CD4-positive, alpha-beta memory T cell (primary cell): ENCODE measurements around the gene KPTN. TPM values are rescaled to one million over a fixed set of nuclear protein-coding genes. Genes with fewer than 3 reads are reported as not detected.

Experiments
- CTCF ChIA-PET: fragments of 350-600 bp; sonication (Branson Sonifier 250); formaldehyde crosslinking; loops from one replicate; lab custom pipeline; 2021; ENCODE audit warnings: inconsistent platforms; ENCODE audit not compliant: partially characterized antibody; lab: Charles Lee
- POLR2A ChIA-PET: fragments of 350-600 bp; sonication (Branson Sonifier 250); formaldehyde crosslinking; loops from one replicate; lab custom pipeline; 2021; ENCODE audit not compliant: partially characterized antibody; lab: Charles Lee
- DNase-seq, 5 donors: peaks; one replicate each; pipeline versions ENCODE4 v3.0.0 to v3.0.0-alpha.2; 2020 to 2022; ENCODE audit warnings: mixed read lengths in 1 of 5
- H3K27ac ChIP-seq: one replicate; pipeline ENCODE4 v1.7.0; 2013; ENCODE audit warnings: low read depth, low read length
- H3K27me3 ChIP-seq: 2 replicates; pipeline ENCODE4 v1.7.0; 2013; ENCODE audit warnings: mild to moderate bottlenecking, low read length, moderate library complexity; ENCODE audit not compliant: insufficient read depth
- H3K36me3 ChIP-seq: 2 replicates; pipeline ENCODE4 v1.7.0; 2013; ENCODE audit warnings: mild to moderate bottlenecking, low read length, moderate library complexity; ENCODE audit not compliant: insufficient read depth
- H3K4me1 ChIP-seq: 2 replicates; pipeline ENCODE4 v1.7.0; 2013; ENCODE audit warnings: mild to moderate bottlenecking, low read length, moderate library complexity; ENCODE audit not compliant: insufficient read depth
- H3K4me3 ChIP-seq, 2 donors: one replicate each; pipeline ENCODE4 v1.7.0; 2013; ENCODE audit warnings: low read length in 2 of 2, mild to moderate bottlenecking in 1 of 2
- H3K9me3 ChIP-seq, 2 donors: one replicate each; pipeline ENCODE4 v1.7.0; 2013; ENCODE audit warnings: low read length in 2 of 2, control low read depth in 1 of 2; ENCODE audit not compliant: control insufficient read depth in 1 of 2
- H3K27ac Mint-ChIP-seq, 7 donors: one replicate each; pipeline ENCODE4 v1.8.0; 2020 to 2021; ENCODE audit warnings: mixed read lengths in 7 of 7, mild to moderate bottlenecking in 6 of 7, inconsistent platforms in 3 of 7, moderate library complexity in 3 of 7
- H3K27me3 Mint-ChIP-seq, 2 donors: one replicate each; pipeline ENCODE4 v1.8.0; 2020 to 2021; ENCODE audit warnings: mixed read lengths in 2 of 2
- H3K36me3 Mint-ChIP-seq, 2 donors: one replicate each; pipeline ENCODE4 v1.8.0; 2020 to 2021; ENCODE audit warnings: mixed read lengths in 2 of 2, inconsistent platforms in 1 of 2, mild to moderate bottlenecking in 1 of 2
- H3K4me1 Mint-ChIP-seq, 4 donors: one replicate each; pipeline ENCODE4 v1.8.0; 2020 to 2021; ENCODE audit warnings: mixed read lengths in 4 of 4, mild to moderate bottlenecking in 1 of 4
- H3K4me3 Mint-ChIP-seq, 8 donors: one replicate each; pipeline ENCODE4 v1.8.0; 2020 to 2021; ENCODE audit warnings: mixed read lengths in 8 of 8, mild to moderate bottlenecking in 7 of 8, moderate library complexity in 6 of 8, inconsistent platforms in 3 of 8
- H3K9me3 Mint-ChIP-seq, 8 donors: one replicate each; pipeline ENCODE4 v1.8.0; 2020 to 2021; ENCODE audit warnings: mixed read lengths in 8 of 8, mild to moderate bottlenecking in 5 of 8, inconsistent platforms in 3 of 8, moderate library complexity in 1 of 8
- intact Hi-C: fragments of 100-400 bp; cut with micrococcal nuclease; formaldehyde crosslinking; loops from one replicate; pipeline ENCODE4 v1.15.1; 2023
- polyA plus RNA-seq, 2 donors: library from polyadenylated mRNA; unstranded; fragments of 300-500 nt; fragmentation: Illumina TruSeq; gene quantifications; one replicate each; pipeline ENCODE4 v1.2.3, GENCODE V29; 2021
- total RNA-seq, 2 experiments: library from RNA; stranded (reverse); gene quantifications; one replicate each; pipeline ENCODE4 v1.2.3, GENCODE V29; 2021

KPTN gene
- total RNA-seq (1 to 10 TPM; 4.0 to 4.3 TPM), polyA plus RNA-seq (10 to 100 TPM in 1 of 2 donors, 1 to 10 TPM in 1; 4.8 to 10.6 TPM)

DNA sequence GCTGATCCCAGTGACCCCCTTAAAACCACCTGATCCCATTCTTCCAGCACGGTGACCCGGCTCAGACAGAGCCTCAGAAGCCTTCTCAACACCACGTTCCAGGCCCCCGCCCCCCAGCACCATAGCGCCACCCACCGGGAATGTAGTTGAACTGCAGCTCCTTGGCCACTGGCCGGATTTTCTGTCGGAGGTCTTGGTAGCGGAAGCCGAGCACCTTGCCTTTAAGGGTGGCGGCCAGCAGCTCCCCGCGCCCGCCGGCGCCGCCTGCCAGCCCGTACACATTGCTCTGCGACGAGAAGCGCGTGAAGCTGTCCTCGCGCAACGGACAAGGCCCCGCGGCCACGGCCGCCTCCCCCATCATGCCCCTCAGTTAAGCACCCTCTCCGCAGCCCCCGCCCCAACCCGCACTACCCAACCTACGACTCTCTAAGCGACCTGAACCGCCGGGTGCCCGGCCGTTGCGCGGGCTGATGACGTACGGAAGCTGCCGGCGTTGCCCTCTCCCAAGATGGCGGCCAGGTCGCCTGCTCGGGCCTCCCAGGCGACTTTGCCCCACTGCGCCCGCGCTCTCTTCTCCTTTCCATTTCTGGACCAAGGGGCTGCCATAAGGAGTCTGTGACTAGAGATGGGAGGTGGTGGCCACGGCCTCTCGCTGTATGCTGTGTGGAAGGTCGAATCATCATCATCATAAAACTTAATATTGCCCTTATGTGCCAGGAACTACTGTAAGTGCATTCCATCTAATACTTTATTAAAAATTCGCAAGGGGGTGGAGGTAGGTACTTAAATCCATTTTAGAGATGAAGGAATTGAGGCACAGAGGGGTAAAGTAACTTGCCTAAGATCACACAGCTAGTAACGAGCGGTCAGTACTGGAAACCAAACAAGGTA is at the start of gene KPTN:
TSS of gene KPTN (minus strand) at position 420 of the 891 bp plus-strand sequence. CDS start at position 361, 59 bp downstream.
- Histone ChIP-seq H3K9me3 (no peaks in the 10 kb centered on the region), H3K36me3 (peaks cover 2% of the 10 kb centered on the region), H3K4me1 (peaks cover 21% of the 10 kb centered on the region), H3K4me3 (peak within 1 kb of the TSS; percentile 44 to 72), H3K27ac (peak within 1 kb of the TSS; percentile 86), H3K27me3 (no peaks in the 10 kb centered on the region)
- peak within 1 kb of the TSS; percentile 91 to 100 (median 98) for H3K4me3 Mint-ChIP-seq
- no peaks in the 10 kb centered on the region for H3K27me3 Mint-ChIP-seq
- intact Hi-C loops, result loop anchor here (1.0 to 5.0 kb wide), 6 partner anchors 31 to 1597 kb away; partner anchors contain the start of genes DHX34, IRF2BP1, NAPA and NOP53
- H3K9me3 Mint-ChIP-seq, result peaks cover 0 to 3% (median 0%) of the 10 kb centered on the region in 8 donors
- peak within 1 kb of the TSS; percentile 96 to 100 (median 99) for H3K27ac Mint-ChIP-seq
- H3K36me3 Mint-ChIP-seq, result peaks cover 0 to 9% of the 10 kb centered on the region in 2 donors
- ChIA-PET CTCF (interaction anchor here (0.6 to 3.0 kb wide), 15 partner anchors 9 to 872 kb away, joined by 3 to 16 read pairs (median 4); partner anchors contain the start of gene NAPA), POLR2A (interaction anchor here (0.5 to 3.0 kb wide), 22 partner anchors 9 to 1598 kb away, joined by 3 to 15 read pairs (median 4); partner anchors contain the start of genes BICRA, CCDC9, INAFM1 and IRF2BP1)
- DNase-seq, result peak; percentile 87 to 92 (median 90)
- peaks cover 16 to 42% (median 22%) of the 10 kb centered on the region in 4 donors for H3K4me1 Mint-ChIP-seq

DNA sequence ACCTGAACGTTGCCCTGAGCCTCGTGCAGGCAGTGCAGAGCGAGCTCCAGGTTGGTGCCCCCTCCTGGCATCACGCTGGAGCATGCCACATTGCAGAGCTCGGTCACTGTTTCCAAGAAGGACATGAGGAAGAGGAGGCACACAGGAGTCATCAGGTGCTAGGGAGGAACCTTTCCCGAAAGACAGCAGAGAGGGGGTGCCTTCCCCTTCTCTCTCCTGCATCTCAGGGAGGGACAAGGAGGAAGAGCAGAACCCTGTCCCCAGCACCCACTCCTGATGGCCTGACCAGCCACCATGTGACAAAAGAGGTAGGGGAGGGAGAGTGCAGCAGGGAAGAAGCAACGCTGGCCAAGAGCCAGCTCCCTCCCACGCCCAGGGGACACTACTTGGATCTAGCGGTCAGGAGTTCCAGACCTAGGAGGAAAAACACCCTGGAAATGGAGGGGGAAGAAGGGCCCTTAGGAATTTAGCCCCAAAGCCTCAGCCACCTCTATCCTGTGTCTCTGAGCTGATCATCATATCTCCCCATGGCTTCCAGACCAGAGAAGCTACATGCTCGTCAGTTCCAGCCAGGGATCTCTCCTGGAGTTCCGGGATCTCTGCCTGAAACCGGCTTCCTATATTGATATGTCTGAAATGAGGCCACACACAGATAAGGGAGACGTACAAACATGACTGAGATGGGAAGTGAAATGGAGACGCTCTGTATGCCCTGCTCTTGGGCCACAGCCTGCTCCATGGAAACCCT is 47.8 kb upstream of the KPTN start:
- Mint-ChIP-seq H3K4me1 (peaks cover 0 to 4% (median 0%) of the 10 kb centered on the region in 4 donors), H3K27me3 (no peaks in the 10 kb centered on the region), H3K27ac (no peak overlapping the region), H3K4me3 (no peak overlapping the region), H3K9me3 (no peaks in the 10 kb centered on the region), H3K36me3 (no peaks in the 10 kb centered on the region)
- no peaks in the 10 kb centered on the region for H3K9me3 ChIP-seq
- ChIA-PET CTCF (interaction anchor here (0.7 to 1.3 kb wide), 5 partner anchors 13 to 175 kb away, joined by 3 to 4 read pairs (median 3); partner anchors contain the start of gene NAPA), POLR2A (interaction anchor here (0.8 kb wide), 1 partner anchor 78 kb away, joined by 3 read pairs; no protein-coding TSS in a partner anchor)
- H3K4me1 ChIP-seq, result no peaks in the 10 kb centered on the region
- no peaks in the 10 kb centered on the region for H3K36me3 ChIP-seq
- intact Hi-C loops, result no loop called here
- H3K4me3 ChIP-seq, result no peak overlapping the region
- H3K27me3 ChIP-seq, result no peaks in the 10 kb centered on the region
- DNase-seq, result no peak
- H3K27ac ChIP-seq, result no peak overlapping the region

GRCh38 chr19:47529018-47529742 is 45.2 kb upstream of the KPTN start:
- CTCF ChIA-PET, result interaction anchor here (0.9 to 1.3 kb wide), 3 partner anchors 11 to 92 kb away, joined by 3 to 7 read pairs (median 3); partner anchors contain the start of gene NAPA
- H3K27me3 ChIP-seq, result no peaks in the 10 kb centered on the region
- H3K4me3 ChIP-seq, result no peak overlapping the region
- no peak overlapping the region for H3K27ac ChIP-seq
- H3K4me3 Mint-ChIP-seq, result no peak overlapping the region
- no peaks in the 10 kb centered on the region for H3K27me3 Mint-ChIP-seq
- no peaks in the 10 kb centered on the region for H3K9me3 Mint-ChIP-seq
- H3K36me3 ChIP-seq, result no peaks in the 10 kb centered on the region
- POLR2A ChIA-PET, result no interaction called here
- intact Hi-C loops, result no loop called here
- no peaks in the 10 kb centered on the region for H3K36me3 Mint-ChIP-seq
- no peaks in the 10 kb centered on the region for H3K9me3 ChIP-seq
- DNase-seq, result no peak
- H3K27ac Mint-ChIP-seq, result no peak overlapping the region
- peaks cover 0 to 4% (median 0%) of the 10 kb centered on the region in 4 donors for H3K4me1 Mint-ChIP-seq
- no peaks in the 10 kb centered on the region for H3K4me1 ChIP-seq

- no peaks in the 10 kb centered on the region for H3K36me3 Mint-ChIP-seq
- no peak overlapping the region for H3K27ac ChIP-seq
- H3K4me3 ChIP-seq, result no peak overlapping the region
- H3K9me3 Mint-ChIP-seq, result no peaks in the 10 kb centered on the region
- peaks cover 0 to 5% (median 2%) of the 10 kb centered on the region in 4 donors for H3K4me1 Mint-ChIP-seq
- no peak for DNase-seq
- ChIA-PET CTCF (no interaction called here), POLR2A (no interaction called here)
- intact Hi-C loops, result no loop called here
- H3K4me1 ChIP-seq, result peaks cover 5% of the 10 kb centered on the region
- no peaks in the 10 kb centered on the region for H3K9me3 ChIP-seq
- H3K27me3 ChIP-seq, result no peaks in the 10 kb centered on the region
- peaks cover 2 to 4% of the 10 kb centered on the region in 2 donors for H3K27me3 Mint-ChIP-seq
- H3K36me3 ChIP-seq, result no peaks in the 10 kb centered on the region
- no peak overlapping the region for H3K27ac Mint-ChIP-seq
- H3K4me3 Mint-ChIP-seq, result no peak overlapping the region
Measured at GRCh38 chr19:47526798-47527197, 42.8 kb upstream of the KPTN start.

GRCh38 chr19:47523473-47523872 is 39.5 kb upstream of the KPTN start:
- Mint-ChIP-seq H3K4me1 (peaks cover 0 to 14% (median 7%) of the 10 kb centered on the region in 4 donors), H3K36me3 (no peaks in the 10 kb centered on the region), H3K27me3 (peaks cover 3 to 5% of the 10 kb centered on the region in 2 donors), H3K4me3 (no peak overlapping the region), H3K27ac (peak overlapping the region in 2 of 7 donors; percentile 8 to 25), H3K9me3 (no peaks in the 10 kb centered on the region)
- Histone ChIP-seq H3K9me3 (no peaks in the 10 kb centered on the region), H3K27me3 (no peaks in the 10 kb centered on the region), H3K36me3 (no peaks in the 10 kb centered on the region), H3K4me1 (peaks cover 9% of the 10 kb centered on the region), H3K4me3 (no peak overlapping the region), H3K27ac (no peak overlapping the region)
- DNase-seq, result no peak
- ChIA-PET POLR2A (interaction anchor here (0.8 to 1.1 kb wide), 3 partner anchors 8 to 87 kb away, joined by 3 to 4 read pairs (median 3); partner anchors contain the start of gene NAPA), CTCF (interaction anchor here (1.0 to 1.2 kb wide), 2 partner anchors 8 to 20 kb away, joined by 3 read pairs; no protein-coding TSS in a partner anchor)
- intact Hi-C loops, result no loop called here

DNA sequence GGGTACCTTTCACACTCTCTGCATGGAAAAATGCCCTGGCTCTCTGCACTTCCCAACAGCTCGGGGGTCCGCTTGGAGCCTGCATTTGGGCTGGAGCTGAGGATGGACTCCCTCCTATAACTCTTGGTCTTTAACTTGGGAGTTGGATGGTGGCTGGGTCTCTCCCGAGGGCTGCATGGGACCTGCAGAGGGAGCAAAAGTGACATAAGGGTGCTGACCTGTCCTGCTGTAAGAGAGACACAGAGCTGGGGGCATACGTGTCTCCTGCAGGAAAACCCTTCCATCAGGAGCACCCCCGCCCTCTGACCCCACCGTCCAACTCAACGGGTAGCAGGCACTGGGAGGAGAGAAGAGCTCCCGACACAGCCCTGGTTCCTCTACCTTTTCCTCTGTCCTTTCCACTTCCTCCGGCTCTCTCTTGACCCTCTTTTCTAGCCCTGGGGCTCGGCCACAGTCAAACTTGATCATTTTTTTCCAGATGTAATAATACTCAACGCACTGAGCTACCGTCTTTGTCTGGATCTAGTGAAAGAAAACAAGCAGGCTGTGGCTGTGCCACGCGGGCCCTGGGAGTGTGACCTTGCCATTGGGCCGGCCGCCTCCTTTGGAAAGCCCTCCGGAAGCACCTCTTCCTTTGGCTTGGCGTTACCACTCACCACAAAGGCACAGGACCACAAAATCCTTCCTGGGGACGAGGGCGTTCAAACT is 37.6 kb upstream of the KPTN start:
- no peak for DNase-seq
- no peak overlapping the region for H3K27ac ChIP-seq
- Mint-ChIP-seq H3K27ac (no peak overlapping the region), H3K4me1 (peaks cover 5 to 30% (median 19%) of the 10 kb centered on the region in 4 donors), H3K9me3 (no peaks in the 10 kb centered on the region), H3K4me3 (peak overlapping the region in 1 of 8 donors; percentile 25), H3K27me3 (peaks cover 3 to 5% of the 10 kb centered on the region in 2 donors), H3K36me3 (no peaks in the 10 kb centered on the region)
- H3K27me3 ChIP-seq, result no peaks in the 10 kb centered on the region
- H3K9me3 ChIP-seq, result no peaks in the 10 kb centered on the region
- CTCF ChIA-PET, result no interaction called here
- intact Hi-C loops, result no loop called here
- no peak overlapping the region for H3K4me3 ChIP-seq
- H3K4me1 ChIP-seq, result peaks cover 18% of the 10 kb centered on the region
- POLR2A ChIA-PET, result interaction anchor here (1.1 to 1.4 kb wide), 2 partner anchors 11 to 79 kb away, joined by 3 read pairs; no protein-coding TSS in a partner anchor
- H3K36me3 ChIP-seq, result no peaks in the 10 kb centered on the region
